Measurements from ENCODE around the gene BDKRB1.
"Not testable (repeated sequence)": the region's sequence is repeated elsewhere in the genome, so short reads cannot be mapped to it uniquely, and the experiment has no call there.

Gene BDKRB1

GRCh38 chr14:96235426-96235825, 20.6 kb upstream of the BDKRB1 start:
- DNase-seq: no peak

DNA sequence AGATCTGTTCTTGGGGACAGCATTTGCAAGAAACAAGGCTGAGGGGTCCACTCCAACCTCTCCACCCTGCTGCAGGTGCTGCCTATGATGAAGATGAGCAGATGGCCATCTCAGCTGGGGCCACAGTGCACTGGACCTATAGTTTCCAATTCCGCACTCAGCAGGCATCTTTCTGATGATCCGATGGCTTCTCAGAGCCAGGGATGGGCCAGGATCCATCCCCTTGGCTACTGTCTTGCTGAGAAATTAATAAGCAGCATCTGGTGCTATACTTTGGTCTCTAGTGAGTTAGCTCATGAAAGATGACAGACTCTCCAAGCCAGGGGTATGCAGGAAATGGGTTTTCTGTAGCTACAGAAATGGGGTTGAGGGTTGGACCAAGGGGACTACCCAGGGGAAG, 18.4 kb upstream of the BDKRB1 start:
- no peak for DNase-seq

DNA sequence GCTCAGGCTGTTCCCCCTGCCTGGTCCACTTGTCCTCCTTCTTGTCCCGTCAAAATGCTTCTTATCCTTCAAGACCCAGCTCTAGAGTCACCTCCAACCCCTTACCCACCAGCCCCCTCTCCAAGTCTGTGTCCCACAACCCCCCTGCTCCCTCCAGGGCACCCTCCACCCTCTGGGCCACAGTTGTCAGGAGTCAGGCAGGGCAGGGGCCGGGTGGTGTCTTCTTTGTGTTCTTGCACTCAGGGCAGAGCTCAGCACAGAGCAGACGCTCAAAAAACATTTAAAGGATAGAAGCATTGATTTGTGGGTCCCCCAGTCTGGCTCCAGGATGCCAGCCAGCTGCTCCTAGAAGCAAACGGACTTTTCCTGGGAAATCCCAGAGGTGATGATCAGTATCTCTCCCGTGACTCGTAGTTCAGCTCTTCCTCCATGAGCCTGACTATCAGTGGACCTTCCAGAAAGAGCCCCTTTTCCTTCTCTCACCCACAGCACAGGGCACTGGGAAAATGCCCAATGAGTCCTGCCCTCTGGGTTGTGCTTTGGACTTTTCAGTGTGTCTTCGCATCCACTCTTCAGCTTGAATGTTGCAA, 17.2 kb upstream of the BDKRB1 start:
- no peak for DNase-seq

GRCh38 chr14:96239711-96240141, 16.3 kb upstream of the BDKRB1 start:
- no peak for DNase-seq

- DNase-seq: no peak
Observed at GRCh38 chr14:96240641-96241040, 15.4 kb upstream of the BDKRB1 start.

- no peak for DNase-seq
Observed at GRCh38 chr14:96242126-96242525, 13.9 kb upstream of the BDKRB1 start.

- DNase-seq: no peak
Observed at GRCh38 chr14:96243785-96244184, 12.2 kb upstream of the BDKRB1 start.

- not testable (repeated sequence) for DNase-seq
Observed at GRCh38 chr14:96245074-96245473, 10.9 kb upstream of the BDKRB1 start.

GRCh38 chr14:96245710-96246538, 10.1 kb upstream of the BDKRB1 start:
- DNase-seq: no peak

- DNase-seq: no peak
Observed at GRCh38 chr14:96246539-96246847, 9.5 kb upstream of the BDKRB1 start.

DNA sequence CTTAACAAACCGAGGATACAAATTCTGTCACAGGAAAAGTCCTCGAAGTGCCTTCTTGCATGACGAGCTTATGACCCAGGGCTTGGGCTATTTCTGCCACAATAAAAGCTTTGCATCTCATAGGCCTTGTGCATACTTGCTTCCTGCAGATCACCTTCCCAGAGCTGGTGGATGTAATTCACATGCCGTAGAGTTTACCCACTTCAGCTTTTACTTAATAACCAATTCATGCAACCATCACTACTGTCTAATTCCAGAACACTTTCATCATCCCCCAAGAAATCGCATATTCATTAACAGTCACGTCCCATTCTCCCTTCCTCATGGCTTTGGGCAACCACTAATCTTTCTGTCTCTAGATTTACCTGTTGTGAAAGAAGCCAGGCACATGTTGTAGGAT, 9.0 kb upstream of the BDKRB1 start:
- DNase-seq: no peak

GRCh38 chr14:96249029-96249428, 7.0 kb upstream of the BDKRB1 start:
- no peak for DNase-seq

DNA sequence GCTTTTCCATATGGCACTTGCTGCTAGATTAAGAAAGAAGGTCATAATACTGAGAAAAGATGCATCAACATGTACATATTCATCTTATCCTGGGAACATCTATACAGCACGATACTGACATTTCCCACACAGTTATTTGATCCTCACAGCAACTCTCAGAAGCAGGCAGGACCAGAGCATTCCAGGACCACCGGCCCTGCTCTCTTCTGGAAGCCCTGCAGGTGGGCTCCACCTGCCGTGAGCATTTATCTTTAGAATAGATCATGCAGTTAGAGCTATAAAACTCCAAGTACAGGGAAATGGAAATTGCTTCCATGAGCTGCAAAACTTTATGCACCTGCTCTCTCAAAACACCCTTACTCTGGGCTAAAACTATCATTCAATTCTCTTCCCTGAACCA, 5.5 kb upstream of the BDKRB1 start:
- no peak for DNase-seq

GRCh38 chr14:96251656-96252155, 4.3 kb upstream of the BDKRB1 start:
- DNase-seq: no peak

GRCh38 chr14:96252323-96252998, 3.5 kb upstream of the BDKRB1 start:
- no peak for DNase-seq

DNA sequence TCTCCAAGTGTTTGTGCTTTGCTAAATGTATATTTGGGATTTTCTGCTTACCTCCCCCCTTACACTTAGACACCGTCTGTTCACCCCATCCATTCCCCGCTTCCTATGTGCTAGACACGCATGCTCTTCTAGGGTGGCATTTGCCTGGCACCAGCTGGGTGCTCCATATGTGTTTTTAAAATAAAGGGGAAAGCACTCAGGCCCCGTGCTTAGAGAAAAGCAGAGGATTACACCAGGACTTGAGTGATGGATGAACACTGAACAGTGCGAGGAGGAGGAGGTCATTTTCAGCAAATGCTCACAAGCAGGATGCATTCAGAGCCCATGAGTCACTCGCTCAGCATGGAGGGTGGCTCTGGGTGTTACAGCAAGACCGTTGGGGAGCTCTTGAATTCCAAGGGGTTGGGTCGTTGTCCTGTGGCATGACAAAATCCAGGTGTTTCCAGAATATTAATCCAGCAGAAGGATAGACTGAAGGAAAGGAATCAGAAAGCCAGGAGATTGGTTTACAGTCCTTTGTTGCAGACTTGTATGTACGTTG, 2.9 kb upstream of the BDKRB1 start:
- no peak for DNase-seq

- DNase-seq: no peak
Observed at GRCh38 chr14:96254687-96255086, 1.3 kb upstream of the BDKRB1 start.

DNA sequence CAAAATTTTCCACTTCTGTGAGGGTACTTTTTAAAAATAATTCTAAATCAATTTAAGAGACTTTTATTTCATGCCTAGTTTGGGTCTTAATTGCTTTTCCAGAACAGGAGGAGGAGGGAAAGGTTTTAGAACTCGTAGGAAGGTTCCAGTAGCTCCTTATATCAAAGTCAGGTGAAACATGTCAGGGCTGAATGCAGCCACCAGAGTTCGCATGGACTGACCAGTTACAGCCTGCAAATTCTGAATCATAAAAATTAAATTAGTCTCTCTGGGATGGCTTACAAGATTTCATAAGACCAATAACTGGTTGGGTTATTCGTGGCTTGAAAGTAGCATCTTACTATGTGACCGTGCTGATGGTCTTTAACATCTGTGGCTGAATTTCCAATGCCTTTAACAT, 397 bp downstream of the BDKRB1 start:
- DNase-seq: no peak

- DNase-seq: no peak
Observed at GRCh38 chr14:96257056-96257455, 1.0 kb downstream of the BDKRB1 start.

- DNase-seq: no peak
Observed at GRCh38 chr14:96257900-96258299, 1.9 kb downstream of the BDKRB1 start.

DNA sequence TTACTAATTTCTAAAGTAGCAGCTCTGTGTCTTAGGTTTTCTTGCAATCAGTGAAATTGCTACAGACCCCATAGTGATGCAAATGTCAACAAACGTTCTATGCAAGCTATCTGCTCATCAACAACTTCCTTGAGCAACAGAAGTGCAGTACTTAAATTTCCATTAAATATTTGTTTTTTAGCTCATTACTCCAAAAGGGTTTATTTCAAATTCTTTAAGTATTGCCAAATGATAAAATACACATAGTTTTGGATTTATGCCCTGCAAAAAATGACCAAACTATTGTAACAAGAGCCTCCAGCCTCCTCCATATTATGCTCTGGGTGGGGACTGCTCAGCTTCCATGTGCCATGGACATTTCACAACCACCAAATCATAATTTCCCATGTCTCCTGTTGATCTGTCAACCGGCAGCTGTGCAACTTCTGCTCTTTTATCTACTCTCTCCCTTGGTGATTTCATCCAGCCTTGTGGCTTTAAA, 4.4 kb downstream of the BDKRB1 start:
- DNase-seq: no peak

- DNase-seq: no peak
Observed at GRCh38 chr14:96261053-96261452, 5.0 kb downstream of the BDKRB1 start.

- DNase-seq: no peak
Observed at GRCh38 chr14:96261772-96262655, 6.0 kb downstream of the BDKRB1 start.

All from stimulated activated CD8-positive, alpha-beta memory T cell treated with anti-CD3 and anti-CD28 coated beads, Interleukin-4, amount 100 ng/mL, for 48 hours (primary cell).